C4-2B (cell line): Measurements from ENCODE around the gene MDFIC2.

Source experiments
- ZFX ChIP-seq: fragments of 450-650 bp; IDR thresholded peaks from 2 replicates; pipeline ENCODE4 v1.6.1; 2017
- TF ChIP-seq, protein P1 (sequence below): fragments of 450-650 bp; conservative IDR thresholded peaks from 2 replicates; pipeline ENCODE4 v1.5.1; 2017; ENCODE audit warnings: mild to moderate bottlenecking

DNA sequence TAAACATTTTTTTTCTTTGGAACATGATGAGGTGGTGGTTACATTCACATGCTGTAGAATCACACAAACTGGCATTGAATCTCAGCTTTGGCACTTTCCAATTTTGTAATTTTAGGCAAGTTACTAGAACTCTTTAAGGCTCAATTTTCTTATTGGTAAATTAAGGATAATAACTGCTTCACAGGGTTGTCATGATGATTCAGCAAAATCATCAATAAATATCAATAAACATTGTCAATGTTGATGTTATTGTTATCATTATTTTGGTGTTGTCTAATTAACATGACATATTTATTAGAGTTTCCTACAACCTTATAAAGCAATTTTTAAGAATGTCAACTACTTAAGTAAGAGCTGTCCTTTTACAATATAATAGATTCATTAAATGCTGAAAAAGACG lies 1.6 kb downstream of the MDFIC2 start:
- TF ChIP-seq, protein P1, sequence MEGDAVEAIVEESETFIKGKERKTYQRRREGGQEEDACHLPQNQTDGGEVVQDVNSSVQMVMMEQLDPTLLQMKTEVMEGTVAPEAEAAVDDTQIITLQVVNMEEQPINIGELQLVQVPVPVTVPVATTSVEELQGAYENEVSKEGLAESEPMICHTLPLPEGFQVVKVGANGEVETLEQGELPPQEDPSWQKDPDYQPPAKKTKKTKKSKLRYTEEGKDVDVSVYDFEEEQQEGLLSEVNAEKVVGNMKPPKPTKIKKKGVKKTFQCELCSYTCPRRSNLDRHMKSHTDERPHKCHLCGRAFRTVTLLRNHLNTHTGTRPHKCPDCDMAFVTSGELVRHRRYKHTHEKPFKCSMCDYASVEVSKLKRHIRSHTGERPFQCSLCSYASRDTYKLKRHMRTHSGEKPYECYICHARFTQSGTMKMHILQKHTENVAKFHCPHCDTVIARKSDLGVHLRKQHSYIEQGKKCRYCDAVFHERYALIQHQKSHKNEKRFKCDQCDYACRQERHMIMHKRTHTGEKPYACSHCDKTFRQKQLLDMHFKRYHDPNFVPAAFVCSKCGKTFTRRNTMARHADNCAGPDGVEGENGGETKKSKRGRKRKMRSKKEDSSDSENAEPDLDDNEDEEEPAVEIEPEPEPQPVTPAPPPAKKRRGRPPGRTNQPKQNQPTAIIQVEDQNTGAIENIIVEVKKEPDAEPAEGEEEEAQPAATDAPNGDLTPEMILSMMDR, result no peak
- no peak for TF ChIP-seq ZFX
